HL-60 (cell line): Measurements from ENCODE around the gene SV2C.
"Not testable (repeated sequence)": the region's sequence is repeated elsewhere in the genome, so short reads cannot be mapped to it uniquely, and the experiment has no call there.

Experiments
- DNase-seq, 2 experiments: peaks; one replicate each; pipeline ENCODE4 v3.0.0-alpha.2; 2010 to 2020; ENCODE audit warnings: low read depth in 1 of 2, low spot score in 1 of 2
- H3K27ac ChIP-seq: fragments of 250-450 bp; sonication (Bioruptor Pico); replicated peaks from 2 replicates; pipeline ENCODE4 v1.5.1; 2020; ENCODE audit warnings: mild to moderate bottlenecking, moderate library complexity
- H3K27me3 ChIP-seq: fragments of 250-450 bp; sonication (Bioruptor Pico); 2 replicates; pipeline ENCODE4 v1.5.1; 2021; ENCODE audit warnings: mild to moderate bottlenecking, moderate library complexity; ENCODE audit not compliant: insufficient read depth, poor library complexity, severe bottlenecking
- H3K4me3 ChIP-seq: replicated peaks from 2 replicates; pipeline ENCODE4 v1.5.1; 2011; ENCODE audit warnings: mild to moderate bottlenecking, control low read depth, low read length; ENCODE audit not compliant: insufficient read depth
- GABPA ChIP-seq: IDR thresholded peaks from 2 replicates; pipeline ENCODE4 v1.6.1; 2012; ENCODE audit warnings: low read depth
- POLR2AphosphoS5 ChIP-seq: IDR thresholded peaks from 2 replicates; pipeline ENCODE4 v1.6.1; 2012; ENCODE audit warnings: low read depth
- SPI1 ChIP-seq: IDR thresholded peaks from 2 replicates; pipeline ENCODE4 v1.6.1; 2012; ENCODE audit warnings: low read depth, mild to moderate bottlenecking, borderline replicate concordance
- TF ChIP-seq, protein P1 (sequence below): IDR thresholded peaks from one replicate; pipeline ENCODE4 v1.5.1; 2011; ENCODE audit warnings: low read length, control low read depth, inconsistent platforms; ENCODE audit not compliant: insufficient read depth
- TF ChIP-seq, protein P2 (sequence below): IDR thresholded peaks from 2 replicates; pipeline ENCODE4 v1.6.1; 2012; ENCODE audit warnings: low read depth; ENCODE audit not compliant: insufficient replicate concordance

Gene SV2C

DNA sequence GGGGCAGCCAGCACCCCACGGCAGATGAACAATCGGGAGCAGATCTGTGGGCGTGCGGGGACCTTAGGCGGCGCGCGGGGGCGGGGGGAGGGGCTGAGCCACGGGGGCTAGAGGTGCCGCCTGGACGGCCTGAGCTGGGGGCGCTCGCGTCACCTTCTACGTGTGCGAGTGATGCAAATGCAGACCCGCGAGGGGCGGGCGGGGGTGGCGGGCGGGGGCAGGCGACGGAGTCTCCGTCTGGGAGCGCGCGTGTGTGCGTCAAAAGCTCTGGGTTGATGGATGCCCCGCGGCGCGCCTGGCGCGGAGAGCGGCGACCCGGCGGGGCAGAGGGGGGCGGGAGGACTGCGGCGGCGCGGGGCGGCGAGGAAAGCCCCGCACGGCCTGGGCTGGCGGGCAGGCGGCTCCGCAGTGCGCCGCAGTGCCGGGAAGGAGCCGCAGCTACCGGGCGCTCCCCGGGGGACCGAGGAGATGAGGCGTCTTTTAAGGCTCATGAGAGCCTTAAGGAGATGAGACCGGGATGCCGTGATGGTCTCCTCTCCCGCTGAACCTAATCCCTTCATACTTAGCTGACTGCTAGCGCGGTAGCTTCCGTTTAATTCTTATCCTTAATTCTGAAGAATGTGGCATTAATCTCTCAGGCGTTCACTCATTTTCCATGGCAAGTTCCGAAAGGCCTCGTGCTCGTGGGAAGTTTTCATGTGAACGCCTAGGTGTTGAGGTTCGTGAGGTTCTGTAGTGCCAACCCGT lies 1.5 kb downstream of the SV2C start:
- no peak overlapping the region for H3K4me3 ChIP-seq
- DNase-seq, result no peak
- no peak overlapping the region for H3K27ac ChIP-seq
- peaks cover 20% of the 10 kb centered on the region for H3K27me3 ChIP-seq
- TF ChIP-seq SPI1 (no peak), GABPA (no peak), POLR2AphosphoS5 (no peak)
- TF ChIP-seq, protein P1, sequence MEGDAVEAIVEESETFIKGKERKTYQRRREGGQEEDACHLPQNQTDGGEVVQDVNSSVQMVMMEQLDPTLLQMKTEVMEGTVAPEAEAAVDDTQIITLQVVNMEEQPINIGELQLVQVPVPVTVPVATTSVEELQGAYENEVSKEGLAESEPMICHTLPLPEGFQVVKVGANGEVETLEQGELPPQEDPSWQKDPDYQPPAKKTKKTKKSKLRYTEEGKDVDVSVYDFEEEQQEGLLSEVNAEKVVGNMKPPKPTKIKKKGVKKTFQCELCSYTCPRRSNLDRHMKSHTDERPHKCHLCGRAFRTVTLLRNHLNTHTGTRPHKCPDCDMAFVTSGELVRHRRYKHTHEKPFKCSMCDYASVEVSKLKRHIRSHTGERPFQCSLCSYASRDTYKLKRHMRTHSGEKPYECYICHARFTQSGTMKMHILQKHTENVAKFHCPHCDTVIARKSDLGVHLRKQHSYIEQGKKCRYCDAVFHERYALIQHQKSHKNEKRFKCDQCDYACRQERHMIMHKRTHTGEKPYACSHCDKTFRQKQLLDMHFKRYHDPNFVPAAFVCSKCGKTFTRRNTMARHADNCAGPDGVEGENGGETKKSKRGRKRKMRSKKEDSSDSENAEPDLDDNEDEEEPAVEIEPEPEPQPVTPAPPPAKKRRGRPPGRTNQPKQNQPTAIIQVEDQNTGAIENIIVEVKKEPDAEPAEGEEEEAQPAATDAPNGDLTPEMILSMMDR, result no peak
- TF ChIP-seq, protein P2, sequence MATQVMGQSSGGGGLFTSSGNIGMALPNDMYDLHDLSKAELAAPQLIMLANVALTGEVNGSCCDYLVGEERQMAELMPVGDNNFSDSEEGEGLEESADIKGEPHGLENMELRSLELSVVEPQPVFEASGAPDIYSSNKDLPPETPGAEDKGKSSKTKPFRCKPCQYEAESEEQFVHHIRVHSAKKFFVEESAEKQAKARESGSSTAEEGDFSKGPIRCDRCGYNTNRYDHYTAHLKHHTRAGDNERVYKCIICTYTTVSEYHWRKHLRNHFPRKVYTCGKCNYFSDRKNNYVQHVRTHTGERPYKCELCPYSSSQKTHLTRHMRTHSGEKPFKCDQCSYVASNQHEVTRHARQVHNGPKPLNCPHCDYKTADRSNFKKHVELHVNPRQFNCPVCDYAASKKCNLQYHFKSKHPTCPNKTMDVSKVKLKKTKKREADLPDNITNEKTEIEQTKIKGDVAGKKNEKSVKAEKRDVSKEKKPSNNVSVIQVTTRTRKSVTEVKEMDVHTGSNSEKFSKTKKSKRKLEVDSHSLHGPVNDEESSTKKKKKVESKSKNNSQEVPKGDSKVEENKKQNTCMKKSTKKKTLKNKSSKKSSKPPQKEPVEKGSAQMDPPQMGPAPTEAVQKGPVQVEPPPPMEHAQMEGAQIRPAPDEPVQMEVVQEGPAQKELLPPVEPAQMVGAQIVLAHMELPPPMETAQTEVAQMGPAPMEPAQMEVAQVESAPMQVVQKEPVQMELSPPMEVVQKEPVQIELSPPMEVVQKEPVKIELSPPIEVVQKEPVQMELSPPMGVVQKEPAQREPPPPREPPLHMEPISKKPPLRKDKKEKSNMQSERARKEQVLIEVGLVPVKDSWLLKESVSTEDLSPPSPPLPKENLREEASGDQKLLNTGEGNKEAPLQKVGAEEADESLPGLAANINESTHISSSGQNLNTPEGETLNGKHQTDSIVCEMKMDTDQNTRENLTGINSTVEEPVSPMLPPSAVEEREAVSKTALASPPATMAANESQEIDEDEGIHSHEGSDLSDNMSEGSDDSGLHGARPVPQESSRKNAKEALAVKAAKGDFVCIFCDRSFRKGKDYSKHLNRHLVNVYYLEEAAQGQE, result no peak

DNA sequence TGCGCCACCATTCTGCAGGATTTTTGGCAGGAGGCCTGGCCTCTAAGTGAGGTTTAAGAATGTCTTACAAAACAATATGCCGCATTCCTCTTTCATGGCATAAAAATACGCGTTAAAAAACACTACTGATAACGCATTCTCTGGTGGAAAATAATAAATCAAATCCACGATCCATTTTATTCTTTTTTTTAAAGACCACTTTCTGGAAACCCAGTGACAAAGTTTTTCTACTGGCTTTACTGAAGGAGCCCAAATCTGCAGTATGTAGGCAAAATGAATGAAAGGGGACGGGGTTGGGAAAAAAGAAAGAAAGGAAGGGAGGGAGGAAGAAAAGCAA lies 2.0 kb downstream of the SV2C start:
- no peak overlapping the region for H3K27ac ChIP-seq
- no peak for TF ChIP-seq GABPA
- no peak for TF ChIP-seq SPI1
- TF ChIP-seq, protein P1, result no peak
- TF ChIP-seq, protein P2, result no peak
- TF ChIP-seq POLR2AphosphoS5, result no peak
- peaks cover 20% of the 10 kb centered on the region for H3K27me3 ChIP-seq
- DNase-seq, result no peak
- no peak overlapping the region for H3K4me3 ChIP-seq

DNA sequence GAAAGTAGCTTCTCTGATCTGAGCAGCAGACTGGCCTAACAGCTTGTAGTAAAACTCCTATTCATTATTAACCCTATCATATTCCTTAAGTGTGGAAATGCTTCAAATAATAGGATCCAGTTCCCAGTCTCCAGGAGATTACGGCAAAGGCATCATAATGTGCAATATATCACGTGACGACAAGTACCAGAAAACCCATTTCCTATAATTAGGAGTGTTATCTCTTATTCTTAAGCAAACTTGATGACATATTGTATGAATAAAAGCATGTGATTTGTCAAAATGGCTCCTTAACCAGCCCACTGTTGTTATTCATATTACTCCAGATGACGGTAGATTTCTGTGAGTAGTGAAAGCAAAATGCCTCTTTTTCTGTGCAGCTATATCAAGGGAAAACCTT lies 2.9 kb downstream of the SV2C start:
- H3K27ac ChIP-seq, result no peak overlapping the region
- TF ChIP-seq SPI1, result no peak
- TF ChIP-seq GABPA, result no peak
- no peak for TF ChIP-seq POLR2AphosphoS5
- TF ChIP-seq, protein P2, result no peak
- TF ChIP-seq, protein P1, result no peak
- no peak for DNase-seq
- no peak overlapping the region for H3K4me3 ChIP-seq
- peaks cover 19% of the 10 kb centered on the region for H3K27me3 ChIP-seq

DNA sequence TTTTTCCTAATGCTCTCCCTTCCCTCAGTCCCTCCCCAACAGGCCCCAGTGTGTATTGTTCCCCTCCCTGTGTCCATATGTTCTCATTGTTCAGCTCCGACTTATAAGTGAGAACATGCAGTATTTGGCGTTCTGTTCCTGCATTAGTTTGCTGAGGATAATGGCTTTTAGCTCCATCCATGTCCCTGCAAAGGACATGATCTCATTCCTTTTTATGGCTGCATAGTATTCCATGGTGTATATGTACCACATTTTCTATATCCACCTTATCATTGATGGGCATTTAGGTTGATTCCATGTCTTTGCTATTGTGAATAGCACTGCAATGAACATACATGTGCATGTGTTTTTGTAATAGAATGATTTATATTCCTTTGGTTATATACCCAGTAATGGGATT lies 6.0 kb downstream of the SV2C start:
- H3K27ac ChIP-seq, H3K27me3 ChIP-seq, H3K4me3 ChIP-seq, DNase-seq: not testable (repeated sequence)
